ENCODE measurements around the gene AGBL3.
"Not testable (repeated sequence)": the region's sequence is repeated elsewhere in the genome, so short reads cannot be mapped to it uniquely, and the experiment has no call there.

The AGBL3 gene

DNA sequence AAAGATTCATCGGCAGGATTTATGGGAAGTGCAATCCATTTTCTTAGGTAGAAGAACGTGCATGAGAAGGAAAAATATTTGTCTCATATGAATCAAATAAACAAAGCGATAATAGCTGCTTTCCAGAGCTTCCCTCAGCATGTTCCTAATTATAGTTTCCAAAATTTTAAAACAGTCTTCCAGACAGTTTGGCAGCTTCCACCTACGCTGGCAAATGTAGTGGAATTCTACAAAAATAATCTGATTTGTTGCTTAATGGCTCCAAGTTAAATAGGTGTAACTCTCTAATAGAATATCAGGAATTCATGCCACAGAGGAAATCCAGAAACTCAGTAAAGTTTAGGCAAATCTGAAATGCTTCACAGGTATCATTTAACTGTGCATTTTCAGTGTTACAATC lies 23.3 kb upstream of the AGBL3 start:
- DNase-seq (ENCODE audit: low read depth): peak; percentile 33
- TF ChIP-seq, protein P1, sequence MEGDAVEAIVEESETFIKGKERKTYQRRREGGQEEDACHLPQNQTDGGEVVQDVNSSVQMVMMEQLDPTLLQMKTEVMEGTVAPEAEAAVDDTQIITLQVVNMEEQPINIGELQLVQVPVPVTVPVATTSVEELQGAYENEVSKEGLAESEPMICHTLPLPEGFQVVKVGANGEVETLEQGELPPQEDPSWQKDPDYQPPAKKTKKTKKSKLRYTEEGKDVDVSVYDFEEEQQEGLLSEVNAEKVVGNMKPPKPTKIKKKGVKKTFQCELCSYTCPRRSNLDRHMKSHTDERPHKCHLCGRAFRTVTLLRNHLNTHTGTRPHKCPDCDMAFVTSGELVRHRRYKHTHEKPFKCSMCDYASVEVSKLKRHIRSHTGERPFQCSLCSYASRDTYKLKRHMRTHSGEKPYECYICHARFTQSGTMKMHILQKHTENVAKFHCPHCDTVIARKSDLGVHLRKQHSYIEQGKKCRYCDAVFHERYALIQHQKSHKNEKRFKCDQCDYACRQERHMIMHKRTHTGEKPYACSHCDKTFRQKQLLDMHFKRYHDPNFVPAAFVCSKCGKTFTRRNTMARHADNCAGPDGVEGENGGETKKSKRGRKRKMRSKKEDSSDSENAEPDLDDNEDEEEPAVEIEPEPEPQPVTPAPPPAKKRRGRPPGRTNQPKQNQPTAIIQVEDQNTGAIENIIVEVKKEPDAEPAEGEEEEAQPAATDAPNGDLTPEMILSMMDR (conservative IDR thresholded peaks at IDR 0.05; ENCODE audit: low read length): no peak
- H3K4me3 ChIP-seq (ENCODE audit: low read length): no peak overlapping the region

DNA sequence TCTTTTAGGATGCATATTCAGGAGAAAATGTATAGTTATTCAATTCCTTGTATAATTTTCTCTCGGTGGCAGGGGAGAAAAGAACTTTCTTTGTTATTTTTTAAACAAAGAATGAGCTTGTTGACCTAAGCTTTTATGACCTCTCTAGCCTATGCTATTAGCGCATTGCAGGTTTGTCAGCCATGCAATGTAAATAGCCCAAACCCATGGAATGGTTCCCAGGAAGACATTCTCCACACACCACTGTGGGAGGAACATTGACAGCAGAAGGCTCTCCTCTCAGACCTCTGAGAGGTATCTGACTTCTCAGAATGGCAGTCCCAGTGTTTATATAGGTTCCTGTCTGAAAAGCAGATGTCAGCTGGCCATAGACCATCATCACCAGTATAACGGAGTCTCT lies 19.6 kb upstream of the AGBL3 start:
- DNase-seq (ENCODE audit: low read depth): no peak
- no peak overlapping the region for H3K4me3 ChIP-seq (ENCODE audit: low read length)
- TF ChIP-seq, protein P1 (conservative IDR thresholded peaks at IDR 0.05; ENCODE audit: low read length): no peak

DNA sequence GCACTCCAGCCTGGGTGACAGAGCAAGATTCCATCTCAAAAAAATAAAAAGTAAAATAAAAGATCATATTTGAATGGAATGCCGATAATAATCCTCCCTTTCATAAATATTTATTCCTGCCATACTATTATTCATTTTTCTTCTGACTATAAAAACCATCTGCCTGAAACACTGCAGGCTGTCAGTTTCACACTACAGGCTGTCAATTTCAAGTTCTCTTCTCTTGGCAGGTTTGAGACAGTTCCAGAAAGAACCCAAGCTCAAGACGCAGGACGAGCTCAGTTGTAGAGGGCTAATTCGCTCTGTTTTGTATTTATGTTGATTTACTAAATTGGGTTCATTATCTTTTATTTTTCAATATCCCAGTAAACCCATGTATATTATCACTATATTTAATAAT lies 18.2 kb upstream of the AGBL3 start:
- DNase-seq (ENCODE audit: low read depth): no peak
- TF ChIP-seq, protein P1 (conservative IDR thresholded peaks at IDR 0.05; ENCODE audit: low read length): no peak
- no peak overlapping the region for H3K4me3 ChIP-seq (ENCODE audit: low read length)

DNA sequence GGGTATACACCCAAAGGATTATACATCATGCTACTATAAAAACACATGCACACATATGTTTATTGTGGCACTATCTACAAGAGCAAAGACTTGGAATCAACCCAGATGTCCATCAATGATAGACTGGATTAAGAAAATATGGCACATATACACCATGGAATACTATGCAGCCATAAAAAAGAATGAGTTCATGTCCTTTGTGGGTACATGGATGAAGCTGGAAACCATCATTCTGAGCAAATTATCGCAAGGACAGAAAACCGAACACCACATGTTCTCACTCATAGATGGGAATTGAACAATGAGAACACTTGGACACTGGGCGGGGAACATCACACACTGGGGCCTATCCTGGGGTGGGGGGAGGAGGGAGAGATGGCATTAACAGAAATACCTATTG lies 4.7 kb upstream of the AGBL3 start:
- not testable (repeated sequence) for DNase-seq (ENCODE audit: low read depth); H3K4me3 ChIP-seq (ENCODE audit: low read length)

DNA sequence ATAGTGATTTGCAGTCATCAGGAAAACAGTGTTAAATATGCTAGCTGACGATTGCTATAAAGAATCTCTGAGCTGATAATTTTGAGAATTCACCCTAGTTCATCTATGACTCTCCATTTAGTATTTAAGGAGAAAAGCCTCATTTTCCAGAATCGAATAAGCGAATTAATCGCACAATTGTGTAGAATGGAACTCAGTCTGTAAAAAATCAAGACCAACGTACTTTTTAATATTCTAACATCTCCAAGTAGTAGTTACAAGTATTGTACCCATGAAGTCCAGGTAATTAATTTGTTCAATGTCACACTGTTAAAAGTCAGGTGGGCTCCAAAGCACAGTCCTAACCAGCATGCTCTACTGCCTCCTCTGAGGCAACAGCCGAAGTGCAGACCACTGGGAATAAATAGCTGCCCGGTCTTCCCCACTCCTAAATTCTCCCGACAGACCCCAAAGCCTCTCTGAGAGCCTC lies 380 bp upstream of the AGBL3 start:
- H3K4me3 ChIP-seq (ENCODE audit: low read length): peak overlapping the region; percentile 87
- TF ChIP-seq, protein P1 (conservative IDR thresholded peaks at IDR 0.05; ENCODE audit: low read length): 0 out of 2 replicates have a peak, but pooled peaks have one; percentile 5
- DNase-seq (ENCODE audit: low read depth): no peak

DNA sequence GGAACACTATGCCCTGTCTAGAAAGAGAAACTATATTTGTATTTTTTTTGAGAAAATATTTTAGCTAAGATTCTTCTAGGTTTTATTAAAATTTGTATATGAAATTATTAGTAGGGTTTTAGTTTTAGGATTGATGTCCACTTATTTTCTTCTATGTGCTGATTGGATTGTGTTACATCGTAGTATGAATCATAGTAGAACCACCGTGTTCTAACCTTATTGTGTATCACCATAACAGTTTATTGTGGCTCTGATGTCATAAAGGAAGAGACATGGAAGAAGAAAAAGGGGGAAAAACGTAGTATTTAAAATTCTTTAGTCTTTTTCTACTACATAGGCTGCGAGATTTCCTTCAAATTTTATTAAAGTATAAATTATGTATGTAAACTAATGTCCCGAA lies 1.9 kb downstream of the AGBL3 start:
- TF ChIP-seq, protein P1 (conservative IDR thresholded peaks at IDR 0.05; ENCODE audit: low read length): no peak
- no peak for DNase-seq (ENCODE audit: low read depth)
- no peak overlapping the region for H3K4me3 ChIP-seq (ENCODE audit: low read length)

DNA sequence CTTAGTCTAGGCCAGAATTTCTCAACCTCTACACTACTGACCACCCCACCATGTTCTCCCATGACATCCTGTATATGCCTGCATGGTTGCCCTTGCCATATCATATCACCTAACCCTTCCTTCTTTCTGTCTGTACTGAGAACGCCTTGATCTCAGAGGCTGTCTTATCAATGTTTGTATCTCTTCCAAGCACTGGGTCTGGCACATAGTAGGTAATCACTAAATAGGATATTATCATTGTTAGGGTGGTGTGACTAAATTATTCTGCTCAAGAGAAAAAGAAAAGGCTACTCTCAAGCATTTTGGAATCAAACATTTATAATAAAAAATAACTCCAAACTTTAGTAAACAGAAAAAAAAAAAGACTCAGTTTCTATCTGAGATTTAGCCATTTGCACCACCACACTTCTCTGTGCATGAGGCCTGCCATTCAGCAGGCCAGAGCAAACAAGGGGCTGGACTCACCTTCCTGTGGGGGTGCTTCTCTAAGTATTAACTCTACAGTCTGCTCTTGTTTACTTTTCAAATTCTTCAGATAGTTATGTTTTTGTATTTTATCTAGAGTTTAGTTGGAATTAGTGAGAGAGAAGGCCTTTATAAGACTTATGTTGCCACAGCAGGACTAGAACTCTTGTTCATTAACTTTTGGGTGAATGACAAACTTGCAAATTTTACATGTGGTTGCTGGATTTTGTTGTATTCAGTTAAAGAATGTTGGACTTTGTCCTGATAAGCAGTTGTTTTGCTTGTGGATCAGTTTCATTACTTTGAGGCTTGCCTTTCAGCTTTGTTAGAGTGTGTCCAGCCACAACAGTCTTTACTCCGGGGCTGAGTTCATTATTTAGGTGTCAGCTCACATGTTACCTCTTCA lies 5.4 kb downstream of the AGBL3 start:
- no peak for DNase-seq (ENCODE audit: low read depth)
- TF ChIP-seq, protein P1 (conservative IDR thresholded peaks at IDR 0.05; ENCODE audit: low read length): no peak

More for the DNA sequence above, 5.4 kb downstream of the AGBL3 start:
- H3K4me3 ChIP-seq (ENCODE audit: low read length): no peak overlapping the region

Measured in AG10803 (cell line).